H1 (cell line): ENCODE results near the gene TRAPPC2. TPM values are rescaled to one million over a fixed set of nuclear protein-coding genes. Genes with fewer than 3 reads are reported as not detected.

Experiments
- CTCF ChIA-PET: fragments of 300-600 bp; sonication (Branson Sonifier 250); formaldehyde crosslinking; loops from one replicate; lab custom pipeline; 2021; ENCODE audit not compliant: partially characterized antibody; lab: Charles Lee
- POLR2A ChIA-PET: fragments of 300-600 bp; sonication (Branson Sonifier 250); formaldehyde crosslinking; loops from one replicate; lab custom pipeline; 2021; ENCODE audit warnings: inconsistent platforms; ENCODE audit not compliant: partially characterized antibody; lab: Charles Lee
- DNase-seq, 2 experiments: peaks; one replicate each; pipeline versions ENCODE4 v3.0.0 to v3.0.0-alpha.2; 2010 to 2022; ENCODE audit warnings: low spot score in 2 of 2, low read depth in 1 of 2, mixed read lengths in 1 of 2
- FAIRE-seq: peaks from 2 replicates; lab custom pipeline; 2011; peaks lifted over from hg19 to GRCh38; lab: Jason Lieb, UNC
- H2AFZ ChIP-seq: 2 replicates; pipeline ENCODE4 v1.8.1; 2012; ENCODE audit warnings: low read length, inconsistent platforms
- H2AK5ac ChIP-seq: 2 replicates; pipeline ENCODE4 v1.6.1; 2013; ENCODE audit warnings: low read depth, low read length
- H2BK120ac ChIP-seq: replicated peaks from 2 replicates; pipeline ENCODE3; 2013; ENCODE audit warnings: low read depth, low read length, inconsistent platforms
- H2BK12ac ChIP-seq: 2 replicates; pipeline ENCODE4 v1.6.1; 2013; ENCODE audit warnings: low read depth, low read length
- H2BK15ac ChIP-seq: 2 replicates; pipeline ENCODE4 v1.6.1; 2013; ENCODE audit warnings: low read length
- H2BK20ac ChIP-seq: 2 replicates; pipeline ENCODE4 v1.6.1; 2013; ENCODE audit warnings: low read length
- H2BK5ac ChIP-seq: 2 replicates; pipeline ENCODE4 v1.6.1; 2013; ENCODE audit warnings: low read depth, low read length
- H3K14ac ChIP-seq: 2 replicates; pipeline ENCODE4 v1.6.1; 2013; ENCODE audit warnings: inconsistent platforms; ENCODE audit not compliant: insufficient read length
- H3K18ac ChIP-seq: 2 replicates; pipeline ENCODE4 v1.6.1; 2013; ENCODE audit warnings: low read length; ENCODE audit errors: extremely low read depth
- H3K23ac ChIP-seq: 2 replicates; pipeline ENCODE4 v1.6.1; 2013; ENCODE audit warnings: inconsistent platforms; ENCODE audit not compliant: insufficient read length
- H3K23me2 ChIP-seq: 2 replicates; pipeline ENCODE4 v1.6.1; 2013; ENCODE audit warnings: low read depth, low read length
- H3K27ac ChIP-seq: 2 replicates; pipeline ENCODE4 v1.6.1; 2011; ENCODE audit warnings: low read depth, low read length, inconsistent platforms
- H3K27me3 ChIP-seq, 4 experiments: replicated peaks in 1 of 4; 1 replicate in 1 of 4; 2 replicates in 3 of 4; pipeline versions ENCODE4 v1.6.1 to v1.8.1; 2011 to 2013; ENCODE audit warnings: low read length in 3 of 4, mild to moderate bottlenecking in 3 of 4, inconsistent platforms in 2 of 4, mixed read lengths in 2 of 4, moderate library complexity in 1 of 4; ENCODE audit not compliant: control insufficient read depth in 3 of 4, insufficient read depth in 3 of 4; ENCODE audit errors: extremely low read depth in 1 of 4
- H3K36me3 ChIP-seq, 4 experiments: 2 replicates each; pipeline versions ENCODE4 v1.6.1 to v1.8.1; 2011 to 2013; ENCODE audit warnings: mild to moderate bottlenecking in 4 of 4, low read length in 3 of 4, moderate library complexity in 2 of 4, control low read depth in 1 of 4, inconsistent platforms in 1 of 4; ENCODE audit not compliant: insufficient read depth in 4 of 4, control insufficient read depth in 2 of 4
- H3K4ac ChIP-seq: replicated peaks from 2 replicates; pipeline ENCODE3; 2013; ENCODE audit warnings: low read length, low read depth, mixed read lengths, inconsistent platforms; ENCODE audit not compliant: insufficient read length
- H3K4me1 ChIP-seq, 4 experiments: replicated peaks in 1 of 4; 1 replicate in 1 of 4; 2 replicates in 3 of 4; pipeline versions ENCODE4 v1.6.1 to v1.8.1; 2011 to 2013; ENCODE audit warnings: low read length in 3 of 4, inconsistent platforms in 2 of 4, mixed read lengths in 1 of 4; ENCODE audit not compliant: insufficient read depth in 4 of 4, control insufficient read depth in 3 of 4
- H3K4me2 ChIP-seq, 2 experiments: 2 replicates each; pipeline versions ENCODE4 v1.6.1 to v1.8.1; 2011 to 2013; ENCODE audit warnings: low read depth in 2 of 2, low read length in 2 of 2, control low read depth in 1 of 2, inconsistent platforms in 1 of 2, mild to moderate bottlenecking in 1 of 2; ENCODE audit not compliant: insufficient read depth in 1 of 2
- H3K4me3 ChIP-seq, 4 experiments: fragments of 200-600, 300-600 bp in 1 of 4; sonication (generic), shearing (Covaris generic), sonication (Bioruptor Twin) in 1 of 4; 2 replicates each; pipeline versions ENCODE4 v1.5.1 to v1.8.1; 2011 to 2016; ENCODE audit warnings: low read length in 4 of 4, low read depth in 3 of 4, control low read depth in 2 of 4, inconsistent platforms in 2 of 4, mild to moderate bottlenecking in 2 of 4, mixed read lengths in 1 of 4, moderate library complexity in 1 of 4; ENCODE audit not compliant: insufficient read depth in 2 of 4; ENCODE audit errors: extremely low read depth in 1 of 4
- H3K56ac ChIP-seq: replicated peaks from 2 replicates; pipeline ENCODE3; 2013; ENCODE audit warnings: low read depth, mild to moderate bottlenecking, mixed read lengths, low read length, inconsistent platforms; ENCODE audit not compliant: insufficient read length
- H3K79me1 ChIP-seq: 2 replicates; pipeline ENCODE4 v1.6.1; 2013; ENCODE audit warnings: low read depth, low read length, control low read depth
- H3K79me2 ChIP-seq, 2 experiments: 2 replicates each; pipeline versions ENCODE4 v1.6.1 to v1.8.1; 2012 to 2013; ENCODE audit warnings: low read length in 2 of 2, mild to moderate bottlenecking in 2 of 2, inconsistent platforms in 1 of 2; ENCODE audit not compliant: insufficient read depth in 2 of 2, control insufficient read depth in 1 of 2
- H3K9ac ChIP-seq, 4 experiments: replicated peaks in 1 of 4; 1 replicate in 1 of 4; 2 replicates in 3 of 4; pipeline versions ENCODE4 v1.6.1 to v1.8.1; 2011 to 2013; ENCODE audit warnings: low read depth in 3 of 4, low read length in 3 of 4, control low read depth in 2 of 4, mild to moderate bottlenecking in 2 of 4, moderate library complexity in 2 of 4, inconsistent platforms in 1 of 4; ENCODE audit errors: extremely low read depth in 1 of 4
- H3K9me3 ChIP-seq, 2 experiments: 2 replicates each; pipeline versions ENCODE4 v1.6.1 to v1.8.1; 2012 to 2013; ENCODE audit warnings: mild to moderate bottlenecking in 2 of 2, moderate library complexity in 2 of 2, control low read depth in 1 of 2, inconsistent platforms in 1 of 2, low read depth in 1 of 2, low read length in 1 of 2, mixed read lengths in 1 of 2; ENCODE audit not compliant: insufficient read depth in 2 of 2
- H4K20me1 ChIP-seq, 2 experiments: replicated peaks in 1 of 2; 2 replicates each; pipeline versions ENCODE3 to v1.8.1; 2011 to 2013; ENCODE audit warnings: inconsistent platforms in 2 of 2, low read length in 2 of 2, mild to moderate bottlenecking in 1 of 2; ENCODE audit not compliant: insufficient read depth in 2 of 2, control insufficient read depth in 1 of 2
- H4K5ac ChIP-seq: 2 replicates; pipeline ENCODE4 v1.6.1; 2013; ENCODE audit warnings: low read length, low read depth, mixed read lengths, inconsistent platforms; ENCODE audit not compliant: insufficient read length
- H4K8ac ChIP-seq: 2 replicates; pipeline ENCODE4 v1.8.0; 2013; ENCODE audit warnings: mild to moderate bottlenecking, moderate library complexity, low read length, inconsistent platforms; ENCODE audit not compliant: insufficient read depth; ENCODE audit errors: extremely low read depth
- H4K91ac ChIP-seq: replicated peaks from 2 replicates; pipeline ENCODE3; 2013; ENCODE audit warnings: low read length, mixed read lengths, inconsistent platforms; ENCODE audit not compliant: insufficient read length
- BACH1 ChIP-seq: IDR thresholded peaks from 2 replicates; pipeline ENCODE4 v1.6.1; 2012; ENCODE audit warnings: low read length, improper control_type of control experiment
- CBX8 ChIP-seq: fragments of 300-800, 300-1000 bp; sonication (generic); IDR thresholded peaks from 2 replicates; pipeline ENCODE4 v1.7.1; 2016; ENCODE audit warnings: low read depth, low read length, borderline replicate concordance
- CEBPB ChIP-seq: IDR thresholded peaks from 2 replicates; pipeline ENCODE4 v1.6.1; 2012; ENCODE audit warnings: low read depth, low read length
- EP300 ChIP-seq, 2 experiments: IDR thresholded peaks; 1 replicate in 1 of 2; 2 replicates in 1 of 2; pipeline ENCODE4 v1.6.1; 2011 to 2012; ENCODE audit warnings: low read depth in 2 of 2, low read length in 2 of 2, mild to moderate bottlenecking in 2 of 2, borderline replicate concordance in 1 of 2, inconsistent platforms in 1 of 2, moderate library complexity in 1 of 2
- EZH2 ChIP-seq: fragments of 200-600 bp; sonication (generic); IDR thresholded peaks from 2 replicates; pipeline ENCODE4 v1.7.1; 2012; ENCODE audit warnings: low read depth, mild to moderate bottlenecking, moderate library complexity, low read length, inconsistent platforms; ENCODE audit not compliant: severe bottlenecking
- GTF2F1 ChIP-seq: IDR thresholded peaks from 2 replicates; pipeline ENCODE4 v1.6.1; 2012; ENCODE audit warnings: low read depth, low read length, improper control_type of control experiment, borderline replicate concordance
- HDAC6 ChIP-seq: IDR thresholded peaks from one replicate; pipeline ENCODE4 v1.7.1; 2012; ENCODE audit warnings: low read depth, mild to moderate bottlenecking, inconsistent platforms, low read length, moderate library complexity
- KDM5A ChIP-seq: fragments of 200-600 bp; IDR thresholded peaks from 2 replicates; pipeline ENCODE4 v1.7.1; 2012; ENCODE audit warnings: mild to moderate bottlenecking, low read length, inconsistent platforms, mixed read lengths
- NANOG ChIP-seq: IDR thresholded peaks from 2 replicates; pipeline ENCODE4 v1.6.1; 2011; ENCODE audit warnings: low read length, low read depth, mild to moderate bottlenecking, inconsistent platforms; ENCODE audit not compliant: insufficient read depth, poor library complexity, severe bottlenecking
- PHF8 ChIP-seq: fragments of 200-600 bp; sonication (generic); conservative IDR thresholded peaks from 2 replicates; pipeline ENCODE4 v1.7.1; 2012; ENCODE audit warnings: low read depth, mild to moderate bottlenecking, inconsistent platforms, low read length, moderate library complexity
- SAP30 ChIP-seq: fragments of 300-600 bp; sonication (generic); IDR thresholded peaks from 2 replicates; pipeline ENCODE4 v1.7.1; 2012; ENCODE audit warnings: low read length, moderate library complexity, mild to moderate bottlenecking, inconsistent platforms; ENCODE audit not compliant: insufficient read depth, insufficient replicate concordance
- TAF7 ChIP-seq: optimal IDR thresholded peaks from 2 replicates; pipeline ENCODE3; 2011; ENCODE audit warnings: low read depth, mild to moderate bottlenecking, inconsistent platforms, low read length, moderate library complexity, borderline replicate concordance
- TBP ChIP-seq: IDR thresholded peaks from 2 replicates; pipeline ENCODE4 v1.6.1; 2011; ENCODE audit warnings: low read depth, low read length, improper control_type of control experiment
- YY1 ChIP-seq: IDR thresholded peaks from 2 replicates; pipeline ENCODE4 v1.6.1; 2011; ENCODE audit warnings: low read depth, mild to moderate bottlenecking, low read length
- WGBS, 2 experiments: shearing (Covaris generic) in 1 of 2; methylation state at CpG; one replicate each; pipeline versions ENCODE4 v1.1.6 to v1.1.7; 2013 to 2015; ENCODE audit warnings: low lambda C conversion rate in 2 of 2, mixed read lengths in 2 of 2, inconsistent platforms in 1 of 2, low coverage in 1 of 2, missing lambda C conversion rate in 1 of 2; ENCODE audit not compliant: insufficient replicate concordance in 2 of 2, insufficient coverage in 1 of 2, insufficient read length in 1 of 2; ENCODE audit errors: extremely low coverage in 1 of 2, missing lambda C conversion rate in 1 of 2; 5-methylcytosine and 5-hydroxymethylcytosine counted together
- polyA plus RNA-seq, 7 experiments: library from polyadenylated mRNA; depleted of rRNA in 3 of 7; stranded (reverse) in 5 of 7; unstranded in 2 of 7; fragments of >200 nt in 5 of 7; fragments of 200-250 nt in 2 of 7; gene quantifications; 1 replicate in 5 of 7; 2 replicates in 1 of 7; 4 replicates in 1 of 7; pipeline versions ENCODE4 v1.2.1 to v1.2.3, GENCODE V29; 2011 to 2013; ENCODE audit warnings: missing spikeins in 2 of 7, mixed read lengths in 2 of 7
- total RNA-seq: library from RNA; stranded (reverse); fragmentation: NEBNext Ultra II Directional; extraction: Animal tissue kit (Norgen Biotek cat#: 25700); gene quantifications from 2 replicates; pipeline ENCODE4 v1.2.1, GENCODE V29; 2021

The TRAPPC2 gene
- total and polyA plus RNA-seq, 2 of the 8 experiments (the other 6 are each of a cell fraction or from before 2014, with no cell fraction given): 6.7 to 10.8 TPM

DNA sequence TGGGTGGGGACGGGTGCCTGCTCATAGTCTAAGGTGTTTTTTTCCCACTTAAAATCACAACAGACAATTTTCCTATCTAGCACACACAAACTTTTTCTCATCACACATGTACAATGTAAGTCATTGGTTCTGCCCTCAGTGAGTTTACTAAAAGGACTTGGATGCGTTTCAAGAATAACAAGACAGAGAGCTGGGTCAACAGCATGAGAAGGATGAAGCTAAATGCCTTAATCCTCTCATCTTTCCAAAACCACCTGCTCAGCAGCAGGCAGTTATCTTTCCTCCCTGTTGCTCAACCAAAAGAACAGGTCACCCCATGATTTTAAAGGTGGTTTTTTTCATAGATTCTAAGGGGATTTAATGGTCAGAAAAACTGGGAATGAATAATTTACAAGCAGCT is 40.3 kb upstream of the TRAPPC2 start:
- POLR2A ChIA-PET: interaction anchor here (1.9 kb wide), 1 partner anchor 10 kb away, joined by 4 read pairs; no protein-coding TSS in a partner anchor
- FAIRE-seq: no peak
- no peaks in the 10 kb centered on the region; a peak in 1 of 7 replicates for H3K4me1 ChIP-seq
- no peaks in the 10 kb centered on the region for H3K79me1 ChIP-seq
- no peak overlapping the region for H3K18ac ChIP-seq
- H2AK5ac ChIP-seq: no peak overlapping the region
- DNase-seq: no peak
- CTCF ChIA-PET: interaction anchor here (0.5 to 1.3 kb wide), 4 partner anchors 15 to 282 kb away, joined by 3 read pairs; no protein-coding TSS in a partner anchor
- no peaks in the 10 kb centered on the region for H3K27me3 ChIP-seq
- 87% methylated on average over 2 of the region's 2 CpGs; no CpG with 5 or more reads in 1 of the 2 experiments for WGBS, 2 experiments
- no peaks in the 10 kb centered on the region for H3K23me2 ChIP-seq
- H2BK12ac ChIP-seq: no peak overlapping the region
- no peak overlapping the region for H3K4ac ChIP-seq
- H4K8ac ChIP-seq: no peak overlapping the region
- H3K36me3 ChIP-seq: peaks cover 2 to 68% (median 25%) of the 10 kb centered on the region in 4 experiments; a peak in 7 of 8 replicates
- no peak overlapping the region for H2BK15ac ChIP-seq
- no peaks in the 10 kb centered on the region for H3K9me3 ChIP-seq
- no peak overlapping the region for H4K91ac ChIP-seq
- H2BK5ac ChIP-seq: no peak overlapping the region
- no peak overlapping the region for H3K14ac ChIP-seq
- no peak overlapping the region for H3K4me2 ChIP-seq
- no peaks in the 10 kb centered on the region for H3K79me2 ChIP-seq
- no peak overlapping the region for H3K27ac ChIP-seq
- no peak overlapping the region for H3K4me3 ChIP-seq
- H2BK120ac ChIP-seq: no peak overlapping the region
- no peak overlapping the region for H2BK20ac ChIP-seq
- H4K5ac ChIP-seq: no peak overlapping the region
- no peak overlapping the region for H3K9ac ChIP-seq
- no peak overlapping the region for H3K56ac ChIP-seq
- H2AFZ ChIP-seq: no peak overlapping the region
- H3K23ac ChIP-seq: no peak overlapping the region
- H4K20me1 ChIP-seq: no peaks in the 10 kb centered on the region
- TF ChIP-seq GTF2F1: no peak
- TF ChIP-seq TBP: no peak
- no peak for TF ChIP-seq PHF8
- no peak for TF ChIP-seq CBX8
- no peak for TF ChIP-seq SAP30
- TF ChIP-seq CEBPB: no peak
- TF ChIP-seq YY1: no peak
- no peak for TF ChIP-seq TAF7
- no peak for TF ChIP-seq NANOG
- TF ChIP-seq HDAC6: no peak
- no peak for TF ChIP-seq EP300 (IDR thresholded peaks at IDR 0.05; ENCODE audit: borderline replicate concordance in 1 of 2, low read depth in 2 of 2, low read length in 2 of 2)
- no peak for TF ChIP-seq EZH2
- no peak for TF ChIP-seq KDM5A
- TF ChIP-seq BACH1: no peak
